Spleen (tissue), 7 donors: Measurements from ENCODE around the gene ZNF836.

ENCODE experiments used
- POLR2AphosphoS5 ChIP-seq, 3 donors: sonication (generic); formaldehyde crosslinking; IDR thresholded peaks; one replicate each; pipeline ENCODE4 v1.5.1; 2017; ENCODE audit warnings: antibody characterized with exemption in 3 of 3
- TF ChIP-seq, protein P1 (sequence below), 11 experiments: fragments of 200-600 bp in 7 of 11; fragments of 450-650 bp in 4 of 11; sonication (generic) in 4 of 11; IDR thresholded peaks in 8 of 11; conservative IDR thresholded peaks in 3 of 11; 1 replicate in 7 of 11; 2 replicates in 4 of 11; pipeline versions ENCODE4 v1.4.0 to v1.8.0; 2016 to 2021; ENCODE audit warnings: antibody characterized with exemption in 11 of 11, inconsistent platforms in 4 of 11, mild to moderate bottlenecking in 1 of 11
- donor health status: DM: no; HTN: no; CAD: no; lungs with moderate emphysema.
- donor health status: DM: no; HTN: no; CAD: no.
- donor health status: DM: no; HTN: no; CAD: no.

DNA sequence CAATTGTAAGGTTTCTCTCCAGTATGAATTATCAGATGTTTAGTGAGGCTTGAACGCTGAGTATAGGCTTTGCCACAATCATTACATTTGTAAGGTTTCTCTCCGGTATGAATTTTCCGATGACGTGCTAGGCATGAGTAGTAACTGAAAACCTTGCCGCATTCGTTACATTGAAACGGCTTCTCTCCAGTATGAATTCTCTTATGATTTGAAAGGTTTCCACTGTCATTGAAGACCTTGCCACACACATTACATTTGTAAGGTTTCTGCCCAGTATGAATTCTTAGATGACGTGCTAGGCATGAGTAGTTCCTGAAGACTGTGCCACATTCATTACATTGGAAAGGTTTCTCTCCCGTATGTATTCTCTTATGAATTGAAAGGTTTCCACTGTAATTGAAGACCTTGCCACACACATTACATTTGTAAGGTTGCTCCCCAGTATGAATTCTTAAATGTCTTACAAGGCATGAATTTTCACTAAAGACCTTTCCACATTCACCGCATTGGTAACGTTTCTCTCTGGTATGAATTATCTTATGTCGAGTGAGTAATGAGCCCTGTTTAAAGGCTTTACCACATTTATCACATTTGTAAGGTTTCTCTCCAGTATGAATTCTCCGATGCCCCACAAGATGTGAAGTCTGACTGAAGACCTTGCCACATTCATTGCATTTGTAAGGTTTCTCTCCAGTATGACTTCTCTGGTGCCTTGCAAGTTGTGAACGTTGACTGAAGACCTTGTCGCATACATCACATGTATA, 15.6 kb downstream of the ZNF836 start:
- TF ChIP-seq, protein P1, sequence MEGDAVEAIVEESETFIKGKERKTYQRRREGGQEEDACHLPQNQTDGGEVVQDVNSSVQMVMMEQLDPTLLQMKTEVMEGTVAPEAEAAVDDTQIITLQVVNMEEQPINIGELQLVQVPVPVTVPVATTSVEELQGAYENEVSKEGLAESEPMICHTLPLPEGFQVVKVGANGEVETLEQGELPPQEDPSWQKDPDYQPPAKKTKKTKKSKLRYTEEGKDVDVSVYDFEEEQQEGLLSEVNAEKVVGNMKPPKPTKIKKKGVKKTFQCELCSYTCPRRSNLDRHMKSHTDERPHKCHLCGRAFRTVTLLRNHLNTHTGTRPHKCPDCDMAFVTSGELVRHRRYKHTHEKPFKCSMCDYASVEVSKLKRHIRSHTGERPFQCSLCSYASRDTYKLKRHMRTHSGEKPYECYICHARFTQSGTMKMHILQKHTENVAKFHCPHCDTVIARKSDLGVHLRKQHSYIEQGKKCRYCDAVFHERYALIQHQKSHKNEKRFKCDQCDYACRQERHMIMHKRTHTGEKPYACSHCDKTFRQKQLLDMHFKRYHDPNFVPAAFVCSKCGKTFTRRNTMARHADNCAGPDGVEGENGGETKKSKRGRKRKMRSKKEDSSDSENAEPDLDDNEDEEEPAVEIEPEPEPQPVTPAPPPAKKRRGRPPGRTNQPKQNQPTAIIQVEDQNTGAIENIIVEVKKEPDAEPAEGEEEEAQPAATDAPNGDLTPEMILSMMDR (IDR thresholded peaks at IDR 0.05 in 8 of 11, conservative IDR thresholded peaks at IDR 0.05 in 3 of 11), result no peak
- TF ChIP-seq POLR2AphosphoS5 (IDR thresholded peaks at IDR 0.05), result no peak
